Forelimb muscle (tissue), 1 donor: Measurements from ENCODE around the gene ADAT2. TPM values are rescaled to one million over a fixed set of nuclear protein-coding genes. Genes with fewer than 3 reads are reported as not detected.

Experiments
- DNase-seq: peaks from one replicate; pipeline ENCODE4 v3.0.0-alpha.2; 2013; ENCODE audit warnings: low read depth
- polyA plus RNA-seq: library from polyadenylated mRNA; unstranded; fragments of 120-200 nt; gene quantifications from one replicate; pipeline ENCODE4 v1.2.1, GENCODE V29; 2013; ENCODE audit not compliant: insufficient read length

Gene ADAT2
- polyA plus RNA-seq, 1 donor = 10.5 TPM

GRCh38 chr6:143441680-143442545, 8.6 kb downstream of the ADAT2 start:
- DNase-seq = no peak

- no peak for DNase-seq
Measured at GRCh38 chr6:143441010-143441409, 9.5 kb downstream of the ADAT2 start.

- no peak for DNase-seq
Measured at GRCh38 chr6:143432588-143432987, 17.9 kb downstream of the ADAT2 start.

GRCh38 chr6:143431226-143431625, 19.3 kb downstream of the ADAT2 start:
- DNase-seq = no peak

- no peak for DNase-seq
Measured at GRCh38 chr6:143429970-143430369, 20.5 kb downstream of the ADAT2 start.

- DNase-seq = peak; percentile 63
Measured at GRCh38 chr6:143427109-143427817, 23.2 kb downstream of the ADAT2 start.

- no peak for DNase-seq
Measured at GRCh38 chr6:143426026-143426425, 24.5 kb downstream of the ADAT2 start.

- no peak for DNase-seq
Measured at GRCh38 chr6:143419526-143419925, 31.0 kb downstream of the ADAT2 start.

GRCh38 chr6:143414769-143415168, 35.7 kb downstream of the ADAT2 start:
- no peak for DNase-seq

GRCh38 chr6:143410859-143411270, 39.6 kb downstream of the ADAT2 start:
- no peak for DNase-seq

- DNase-seq = no peak
Measured at GRCh38 chr6:143408787-143409162, 41.7 kb downstream of the ADAT2 start.

GRCh38 chr6:143408151-143408786, 42.2 kb downstream of the ADAT2 start:
- DNase-seq = no peak

- no peak for DNase-seq
Measured at GRCh38 chr6:143406673-143407072, 43.8 kb downstream of the ADAT2 start.

- no peak for DNase-seq
Measured at GRCh38 chr6:143405373-143406154, 44.9 kb downstream of the ADAT2 start.

GRCh38 chr6:143402721-143403336, 47.7 kb downstream of the ADAT2 start:
- DNase-seq = no peak

GRCh38 chr6:143401636-143402370, 48.7 kb downstream of the ADAT2 start:
- no peak for DNase-seq

- DNase-seq = no peak
Measured at GRCh38 chr6:143401068-143401446, 49.4 kb downstream of the ADAT2 start.

- DNase-seq = no peak
Measured at GRCh38 chr6:143400258-143401067, 50.0 kb downstream of the ADAT2 start.

- DNase-seq = no peak
Measured at GRCh38 chr6:143399775-143400174, 50.7 kb downstream of the ADAT2 start.

- DNase-seq = no peak
Measured at GRCh38 chr6:143399176-143399575, 51.3 kb downstream of the ADAT2 start.
